Ascending aorta (tissue), 2 donors: ENCODE measurements around the gene UBE2O. TPM values are rescaled to one million over a fixed set of nuclear protein-coding genes. Genes with fewer than 3 reads are reported as not detected.

Experiments used
- DNase-seq, 2 donors: peaks; one replicate each; pipeline ENCODE4 v3.0.0-alpha.2; 2019; ENCODE audit warnings: low spot score in 2 of 2
- H3K27ac ChIP-seq, 2 donors: fragments of 200-600 bp; sonication (generic); one replicate each; pipeline ENCODE4 v1.5.1; 2016 to 2017; ENCODE audit warnings: mild to moderate bottlenecking in 1 of 2
- H3K27me3 ChIP-seq: fragments of 200-600 bp; sonication (generic); one replicate; pipeline ENCODE4 v1.5.1; 2017
- H3K36me3 ChIP-seq, 2 donors: fragments of 200-600 bp; sonication (generic); one replicate each; pipeline ENCODE4 v1.5.1; 2016
- H3K4me1 ChIP-seq, 2 donors: fragments of 200-600 bp; sonication (generic); one replicate each; pipeline ENCODE4 v1.5.1; 2016 to 2017; ENCODE audit warnings: mild to moderate bottlenecking in 1 of 2
- H3K4me3 ChIP-seq, 2 donors: fragments of 200-600 bp; sonication (generic); one replicate each; pipeline ENCODE4 v1.5.1; 2016 to 2017; ENCODE audit warnings: mild to moderate bottlenecking in 1 of 2
- H3K9me3 ChIP-seq, 2 donors: fragments of 200-600 bp; sonication (generic); one replicate each; pipeline ENCODE4 v1.5.1; 2016
- intact Hi-C: fragments of 100-400 bp; cut with DNase I; formaldehyde crosslinking; loops from one replicate; pipeline ENCODE4 v1.15.1; 2023
- total RNA-seq: library from RNA; depleted of rRNA; stranded (reverse); fragments of >200 nt; gene quantifications from one replicate; pipeline ENCODE4 v1.1.0, GENCODE V29; 2016
- TF ChIP-seq, protein P1 (sequence below), 3 experiments: fragments of 200-600 bp in 2 of 3; fragments of 450-650 bp in 1 of 3; sonication (generic) in 2 of 3; IDR thresholded peaks; one replicate each; pipeline ENCODE4 v1.5.1; 2016 to 2019; ENCODE audit warnings: antibody characterized with exemption in 3 of 3, mild to moderate bottlenecking in 1 of 3, moderate library complexity in 1 of 3

UBE2O gene
- total RNA-seq, 1 donor from 2014 or later = 19.6 TPM

GRCh38 chr17:76385892-76386786 lies 66.8 kb downstream of the UBE2O start:
- Histone ChIP-seq H3K9me3 (no peaks in the 10 kb centered on the region), H3K27ac (peak overlapping the region; percentile 2 to 94), H3K4me1 (peaks cover 6 to 26% of the 10 kb centered on the region in 2 donors), H3K36me3 (peaks cover 8 to 11% of the 10 kb centered on the region in 2 donors), H3K27me3 (no peaks in the 10 kb centered on the region), H3K4me3 (peak overlapping the region; percentile 67 to 93)
- DNase-seq = peak; percentile 30 to 86
- TF ChIP-seq, protein P1, sequence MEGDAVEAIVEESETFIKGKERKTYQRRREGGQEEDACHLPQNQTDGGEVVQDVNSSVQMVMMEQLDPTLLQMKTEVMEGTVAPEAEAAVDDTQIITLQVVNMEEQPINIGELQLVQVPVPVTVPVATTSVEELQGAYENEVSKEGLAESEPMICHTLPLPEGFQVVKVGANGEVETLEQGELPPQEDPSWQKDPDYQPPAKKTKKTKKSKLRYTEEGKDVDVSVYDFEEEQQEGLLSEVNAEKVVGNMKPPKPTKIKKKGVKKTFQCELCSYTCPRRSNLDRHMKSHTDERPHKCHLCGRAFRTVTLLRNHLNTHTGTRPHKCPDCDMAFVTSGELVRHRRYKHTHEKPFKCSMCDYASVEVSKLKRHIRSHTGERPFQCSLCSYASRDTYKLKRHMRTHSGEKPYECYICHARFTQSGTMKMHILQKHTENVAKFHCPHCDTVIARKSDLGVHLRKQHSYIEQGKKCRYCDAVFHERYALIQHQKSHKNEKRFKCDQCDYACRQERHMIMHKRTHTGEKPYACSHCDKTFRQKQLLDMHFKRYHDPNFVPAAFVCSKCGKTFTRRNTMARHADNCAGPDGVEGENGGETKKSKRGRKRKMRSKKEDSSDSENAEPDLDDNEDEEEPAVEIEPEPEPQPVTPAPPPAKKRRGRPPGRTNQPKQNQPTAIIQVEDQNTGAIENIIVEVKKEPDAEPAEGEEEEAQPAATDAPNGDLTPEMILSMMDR (IDR thresholded peaks at IDR 0.05) = peak; percentile 80 to 90 (median 87)
- intact Hi-C loops = loop anchor here (1.0 kb wide), 2 partner anchors 16 to 33 kb away; partner anchors contain the start of gene PRPSAP1

GRCh38 chr17:76384987-76385891 lies 67.7 kb downstream of the UBE2O start:
- DNase-seq = peak; percentile 46 to 89
- intact Hi-C loops = loop anchor here (1.0 kb wide), 2 partner anchors 15 to 32 kb away; partner anchors contain the start of gene PRPSAP1

DNA sequence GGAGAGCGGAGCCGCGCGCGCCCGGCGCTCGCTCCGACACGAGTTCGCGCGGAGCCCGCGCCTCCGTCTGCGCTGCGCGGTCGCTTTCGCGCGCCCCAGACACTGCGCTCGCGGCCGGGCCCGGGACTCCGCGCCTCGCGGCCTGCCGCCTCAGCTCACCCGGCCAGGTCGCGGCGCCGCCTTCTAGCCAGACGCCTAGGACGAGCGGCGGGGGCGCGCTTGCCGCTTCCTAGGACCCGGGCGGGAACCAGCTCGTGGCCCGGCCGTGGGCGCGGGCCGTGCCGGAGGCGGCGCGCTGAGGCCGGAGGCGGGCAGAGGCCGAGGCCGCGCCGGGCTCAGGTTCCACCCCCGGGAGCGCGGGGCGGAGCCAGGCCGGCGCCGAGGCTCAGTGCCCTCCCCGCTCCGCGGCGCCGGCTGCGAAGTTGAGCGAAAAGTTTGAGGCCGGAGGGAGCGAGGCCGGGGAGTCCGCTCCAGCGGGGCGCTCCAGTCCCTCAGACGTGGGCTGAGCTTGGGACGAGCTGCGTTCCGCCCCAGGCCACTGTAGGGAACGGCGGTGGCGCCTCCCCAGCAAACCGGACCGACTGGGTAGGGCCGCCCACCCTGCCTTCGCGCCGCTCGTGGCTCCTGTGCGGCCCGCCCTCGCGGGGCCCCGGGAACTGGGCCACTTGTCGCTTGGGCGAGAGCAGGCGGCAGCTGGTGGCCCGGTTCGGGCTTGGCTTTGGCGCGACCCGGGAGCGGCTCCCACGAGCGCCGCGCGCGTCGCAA lies 68.5 kb downstream of the UBE2O start, which contains the start of gene SPHK1:
Gene SPHK1 (plus strand): TSS at position 388 of the 765 bp plus-strand sequence. CDS start 1,036 bp downstream, outside the sequence.
- TF ChIP-seq, protein P1 (IDR thresholded peaks at IDR 0.05) = no peak

More at GRCh38 chr17:76384987-76385891, 67.7 kb downstream of the UBE2O start:
- Histone ChIP-seq H3K36me3 (peaks cover 0 to 3% of the 10 kb centered on the region in 2 donors), H3K27me3 (no peaks in the 10 kb centered on the region), H3K9me3 (no peaks in the 10 kb centered on the region), H3K27ac (peak overlapping the region; percentile 90 to 94), H3K4me1 (peaks cover 6 to 26% of the 10 kb centered on the region in 2 donors), H3K4me3 (peak overlapping the region; percentile 67 to 93)
- TF ChIP-seq, protein P1 (IDR thresholded peaks at IDR 0.05) = no peak

GRCh38 chr17:76383546-76384221 lies 69.3 kb downstream of the UBE2O start:
- H3K4me3 ChIP-seq = peak overlapping the region; percentile 67 to 93
- no peaks in the 10 kb centered on the region for H3K9me3 ChIP-seq
- no peaks in the 10 kb centered on the region for H3K27me3 ChIP-seq
- H3K4me1 ChIP-seq = peaks cover 6 to 26% of the 10 kb centered on the region in 2 donors
- TF ChIP-seq, protein P1 (IDR thresholded peaks at IDR 0.05) = peak; percentile 21 to 40 (median 35)
- peak overlapping the region; percentile 90 to 94 for H3K27ac ChIP-seq
- DNase-seq = peak in 1 of 2 donors; percentile 76
- intact Hi-C loops = no loop called here
- H3K36me3 ChIP-seq = no peaks in the 10 kb centered on the region

More for the DNA sequence above, 68.5 kb downstream of the UBE2O start, which contains the start of gene SPHK1:
- Histone ChIP-seq H3K9me3 (no peaks in the 10 kb centered on the region), H3K4me1 (peaks cover 6 to 26% of the 10 kb centered on the region in 2 donors), H3K4me3 (peak within 1 kb of the TSS; percentile 67 to 93), H3K27me3 (no peaks in the 10 kb centered on the region), H3K36me3 (peaks cover 0 to 3% of the 10 kb centered on the region in 2 donors), H3K27ac (peak within 1 kb of the TSS; percentile 90 to 94)
- intact Hi-C loops = no loop called here
- DNase-seq = peak in 1 of 2 donors; percentile 85
